GM11168 (cell line): ENCODE measurements around the gene PCDHGB2.
"Not testable (repeated sequence)": the region's sequence is repeated elsewhere in the genome, so short reads cannot be mapped to it uniquely, and the experiment has no call there.

ENCODE experiments used
- in situ Hi-C: fragments of 300-500 bp; cut with MboI; formaldehyde crosslinking; loops from one replicate; pipeline ENCODE4 v1.12.0; 2022; ENCODE audit warnings: low sequenced_read_pairs; ENCODE audit not compliant: unreplicated experiment

Gene PCDHGB2

DNA sequence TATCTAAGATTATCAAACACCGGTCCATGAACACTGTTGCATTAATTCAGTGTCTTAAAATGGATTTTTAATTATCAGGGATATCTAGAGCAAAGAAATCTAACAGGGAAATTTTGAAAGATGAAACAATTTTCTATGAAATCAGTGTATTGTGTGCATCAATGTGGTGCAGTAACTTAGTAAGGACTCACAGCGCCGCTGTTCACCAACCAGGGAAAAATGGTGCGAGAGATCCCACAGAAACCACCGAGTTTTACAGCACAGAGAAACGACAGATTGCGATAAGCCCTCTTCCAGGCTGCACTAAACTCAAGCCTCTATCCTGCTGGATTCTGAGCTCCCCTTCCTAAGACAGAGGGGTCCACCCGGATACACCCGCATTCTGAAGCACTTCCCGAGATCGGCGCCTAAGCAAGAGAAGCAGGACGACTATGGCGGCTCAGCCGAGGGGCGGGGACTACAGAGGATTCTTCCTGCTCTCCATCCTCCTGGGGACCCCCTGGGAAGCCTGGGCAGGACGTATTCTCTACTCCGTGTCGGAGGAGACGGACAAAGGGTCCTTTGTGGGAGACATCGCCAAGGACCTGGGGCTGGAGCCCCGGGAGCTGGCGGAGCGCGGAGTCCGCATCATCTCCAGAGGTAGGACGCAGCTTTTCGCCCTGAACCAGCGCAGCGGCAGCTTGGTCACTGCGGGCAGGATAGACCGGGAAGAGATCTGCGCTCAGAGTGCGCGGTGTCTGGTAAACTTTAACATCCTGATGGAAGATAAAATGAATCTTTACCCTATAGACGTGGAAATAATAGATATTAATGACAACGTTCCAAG, 22.9 kb downstream of the PCDHGB2 start, which contains the start of gene PCDHGA7:
Gene PCDHGA7, plus strand, starts transcription at position 274 of the 826 bp plus-strand sequence. Its CDS starts 158 bp downstream, at position 432.
- in situ Hi-C loops = no loop called here

DNA sequence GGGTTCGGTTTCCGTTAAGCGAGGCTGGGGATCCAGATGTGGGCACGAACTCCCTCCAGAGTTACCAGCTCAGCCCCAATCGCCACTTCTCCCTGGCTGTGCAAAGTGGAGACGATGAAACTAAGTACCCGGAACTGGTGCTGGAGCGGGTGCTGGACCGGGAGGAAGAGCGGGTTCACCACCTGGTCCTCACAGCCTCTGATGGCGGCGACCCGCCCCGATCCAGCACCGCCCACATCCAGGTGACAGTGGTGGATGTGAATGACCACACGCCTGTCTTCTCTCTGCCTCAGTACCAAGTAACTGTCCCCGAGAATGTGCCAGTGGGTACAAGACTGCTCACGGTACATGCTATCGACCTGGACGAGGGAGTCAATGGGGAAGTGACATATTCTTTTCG, 23.6 kb downstream of the PCDHGB2 start:
- in situ Hi-C loops = no loop called here

DNA sequence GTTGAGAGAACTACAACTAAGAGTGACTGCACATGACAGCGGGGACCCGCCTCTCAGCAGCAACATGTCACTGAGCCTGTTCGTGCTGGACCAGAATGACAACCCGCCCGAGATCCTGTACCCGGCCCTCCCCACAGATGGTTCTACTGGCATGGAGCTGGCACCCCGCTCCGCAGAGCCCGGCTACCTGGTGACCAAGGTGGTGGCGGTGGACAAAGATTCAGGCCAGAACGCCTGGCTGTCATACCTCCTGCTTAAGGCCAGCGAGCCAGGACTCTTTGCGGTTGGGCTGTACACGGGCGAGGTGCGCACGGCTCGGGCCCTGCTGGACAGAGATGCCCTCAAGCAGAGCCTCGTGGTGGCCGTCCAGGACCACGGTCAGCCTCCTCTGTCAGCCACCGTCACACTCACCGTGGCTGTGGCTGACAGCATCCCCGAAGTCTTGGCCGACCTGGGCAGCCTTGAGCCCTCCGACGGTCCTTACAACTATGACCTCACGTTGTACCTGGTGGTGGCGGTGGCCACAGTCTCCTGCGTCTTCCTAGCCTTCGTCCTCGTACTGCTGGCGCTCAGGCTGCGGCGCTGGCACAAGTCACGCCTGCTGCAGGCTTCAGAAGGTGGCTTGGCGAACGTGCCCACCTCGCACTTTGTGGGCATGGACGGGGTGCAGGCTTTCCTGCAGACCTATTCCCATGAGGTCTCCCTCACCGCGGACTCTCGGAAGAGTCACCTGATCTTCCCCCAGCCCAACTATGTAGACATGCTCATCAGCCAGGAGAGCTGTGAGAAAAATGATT, 24.9 kb downstream of the PCDHGB2 start:
- in situ Hi-C loops = no loop called here

DNA sequence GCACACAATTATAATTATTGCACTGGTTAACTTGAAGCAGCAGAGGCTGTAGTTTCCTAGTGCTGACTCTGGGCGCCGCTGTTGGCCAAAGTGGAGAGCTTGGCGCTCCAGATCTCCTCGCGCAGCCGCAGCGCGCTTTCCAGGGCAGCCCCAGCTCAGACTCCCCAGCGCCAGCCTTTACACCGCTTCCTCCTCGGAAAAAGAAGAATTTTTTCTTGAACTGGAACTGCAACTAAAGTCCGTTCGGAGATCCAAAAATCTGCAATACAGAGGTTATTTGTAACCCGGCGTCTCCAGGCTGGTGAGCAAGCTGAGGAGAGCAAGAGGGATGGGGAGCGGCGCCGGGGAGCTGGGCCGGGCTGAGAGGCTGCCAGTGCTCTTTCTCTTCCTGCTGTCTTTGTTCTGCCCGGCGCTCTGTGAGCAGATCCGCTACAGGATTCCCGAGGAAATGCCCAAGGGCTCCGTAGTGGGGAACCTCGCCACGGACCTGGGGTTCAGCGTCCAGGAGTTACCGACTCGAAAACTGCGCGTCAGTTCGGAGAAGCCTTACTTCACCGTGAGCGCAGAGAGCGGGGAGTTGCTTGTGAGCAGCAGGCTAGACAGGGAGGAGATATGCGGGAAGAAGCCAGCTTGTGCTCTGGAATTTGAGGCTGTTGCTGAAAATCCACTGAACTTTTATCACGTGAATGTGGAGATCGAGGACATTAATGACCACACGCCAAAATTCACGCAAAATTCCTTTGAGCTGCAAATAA, 27.9 kb downstream of the PCDHGB2 start, which contains the start of gene PCDHGB4:
Gene PCDHGB4, plus strand, starts transcription at position 142 of the 755 bp plus-strand sequence. Its CDS starts 187 bp downstream, at position 329.
- in situ Hi-C loops = not testable (repeated sequence)

DNA sequence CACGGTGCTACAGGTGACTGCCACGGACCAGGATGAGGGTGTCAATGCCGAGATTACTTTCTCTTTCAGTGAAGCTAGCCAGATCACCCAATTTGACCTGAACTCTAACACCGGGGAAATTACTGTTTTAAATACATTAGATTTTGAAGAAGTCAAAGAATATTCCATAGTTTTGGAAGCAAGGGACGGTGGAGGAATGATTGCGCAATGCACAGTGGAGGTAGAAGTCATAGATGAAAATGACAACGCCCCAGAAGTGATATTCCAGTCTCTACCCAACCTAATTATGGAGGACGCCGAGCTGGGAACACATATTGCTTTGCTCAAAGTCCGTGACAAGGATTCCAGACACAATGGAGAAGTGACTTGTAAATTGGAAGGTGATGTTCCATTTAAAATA, 28.9 kb downstream of the PCDHGB2 start:
- in situ Hi-C loops = no loop called here

DNA sequence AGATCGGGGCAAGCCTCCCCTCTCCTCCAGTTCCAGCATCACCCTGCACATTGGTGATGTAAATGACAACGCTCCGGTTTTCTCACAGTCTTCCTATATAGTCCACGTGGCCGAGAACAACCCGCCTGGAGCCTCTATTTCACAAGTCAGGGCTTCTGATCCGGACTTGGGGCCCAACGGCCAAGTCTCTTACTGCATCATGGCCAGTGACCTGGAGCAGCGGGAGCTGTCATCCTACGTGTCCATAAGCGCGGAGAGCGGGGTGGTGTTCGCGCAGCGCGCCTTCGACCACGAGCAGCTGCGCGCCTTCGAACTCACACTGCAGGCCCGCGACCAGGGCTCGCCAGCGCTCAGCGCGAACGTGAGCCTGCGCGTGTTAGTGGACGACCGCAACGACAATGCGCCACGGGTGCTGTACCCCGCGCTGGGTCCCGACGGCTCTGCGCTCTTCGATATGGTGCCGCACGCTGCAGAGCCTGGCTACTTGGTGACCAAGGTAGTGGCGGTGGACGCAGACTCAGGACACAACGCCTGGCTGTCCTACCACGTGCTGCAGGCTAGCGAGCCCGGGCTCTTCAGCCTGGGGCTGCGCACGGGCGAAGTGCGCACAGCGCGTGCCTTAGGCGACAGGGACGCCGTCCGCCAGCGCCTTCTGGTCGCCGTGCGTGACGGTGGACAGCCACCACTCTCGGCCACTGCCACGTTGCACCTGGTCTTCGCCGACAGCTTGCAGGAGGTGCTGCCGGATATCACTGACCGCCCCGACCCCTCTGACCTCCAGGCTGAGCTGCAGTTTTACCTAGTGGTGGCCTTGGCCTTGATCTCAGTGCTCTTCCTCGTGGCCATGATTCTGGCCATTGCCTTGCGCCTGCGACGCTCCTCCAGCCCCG, 29.6 kb downstream of the PCDHGB2 start:
- in situ Hi-C loops = loop anchor here (10.0 kb wide), 1 partner anchor 655 kb away; no protein-coding TSS in a partner anchor

DNA sequence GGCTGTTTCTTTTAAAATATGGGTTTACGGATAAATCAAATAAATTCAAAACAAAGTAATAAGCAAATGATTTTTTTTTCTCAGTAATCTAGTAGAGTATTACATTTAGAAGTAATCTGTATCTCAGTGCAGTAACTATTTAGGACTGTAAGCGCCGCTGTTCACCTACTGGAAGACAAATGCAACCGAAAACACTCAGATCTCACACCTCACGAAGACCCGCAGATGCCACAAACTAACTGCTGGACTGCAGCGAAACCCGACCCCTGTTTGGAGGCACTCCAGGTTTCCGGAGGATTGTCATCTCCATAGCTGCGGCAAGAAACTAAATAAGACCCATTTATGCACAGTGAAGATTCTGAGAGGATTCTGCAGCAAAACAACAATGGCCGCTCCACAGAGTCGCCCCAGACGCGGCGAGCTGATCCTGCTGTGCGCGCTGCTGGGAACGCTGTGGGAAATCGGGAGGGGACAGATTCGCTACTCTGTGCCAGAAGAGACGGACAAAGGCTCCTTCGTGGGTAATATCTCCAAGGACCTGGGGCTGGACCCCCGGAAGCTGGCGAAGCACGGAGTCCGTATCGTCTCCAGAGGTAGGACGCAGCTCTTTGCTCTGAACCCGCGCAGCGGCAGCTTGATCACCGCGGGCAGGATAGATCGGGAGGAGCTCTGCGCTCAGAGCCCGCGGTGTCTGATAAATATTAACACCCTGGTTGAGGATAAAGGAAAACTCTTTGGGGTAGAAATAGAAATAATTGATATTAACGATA, 32.8 kb downstream of the PCDHGB2 start, which contains the start of gene PCDHGA8:
Gene PCDHGA8, plus strand, starts transcription at position 205 of the 770 bp plus-strand sequence. Its CDS starts 181 bp downstream, at position 386.
- in situ Hi-C loops = loop anchor here (10.0 kb wide), 1 partner anchor 658 kb away; no protein-coding TSS in a partner anchor

DNA sequence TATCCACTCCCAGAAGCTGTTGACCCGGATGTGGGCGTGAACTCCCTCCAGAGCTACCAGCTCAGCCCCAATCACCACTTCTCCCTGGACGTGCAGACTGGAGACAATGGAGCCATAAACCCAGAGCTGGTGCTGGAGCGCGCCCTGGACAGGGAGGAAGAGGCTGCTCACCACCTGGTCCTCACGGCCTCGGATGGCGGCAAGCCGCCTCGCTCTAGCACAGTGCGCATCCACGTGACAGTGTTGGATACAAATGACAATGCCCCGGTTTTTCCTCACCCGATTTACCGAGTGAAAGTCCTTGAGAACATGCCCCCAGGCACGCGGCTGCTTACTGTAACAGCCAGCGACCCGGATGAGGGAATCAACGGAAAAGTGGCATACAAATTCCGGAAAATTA, 33.5 kb downstream of the PCDHGB2 start:
- in situ Hi-C loops = loop anchor here (10.0 kb wide), 1 partner anchor 658 kb away; no protein-coding TSS in a partner anchor

DNA sequence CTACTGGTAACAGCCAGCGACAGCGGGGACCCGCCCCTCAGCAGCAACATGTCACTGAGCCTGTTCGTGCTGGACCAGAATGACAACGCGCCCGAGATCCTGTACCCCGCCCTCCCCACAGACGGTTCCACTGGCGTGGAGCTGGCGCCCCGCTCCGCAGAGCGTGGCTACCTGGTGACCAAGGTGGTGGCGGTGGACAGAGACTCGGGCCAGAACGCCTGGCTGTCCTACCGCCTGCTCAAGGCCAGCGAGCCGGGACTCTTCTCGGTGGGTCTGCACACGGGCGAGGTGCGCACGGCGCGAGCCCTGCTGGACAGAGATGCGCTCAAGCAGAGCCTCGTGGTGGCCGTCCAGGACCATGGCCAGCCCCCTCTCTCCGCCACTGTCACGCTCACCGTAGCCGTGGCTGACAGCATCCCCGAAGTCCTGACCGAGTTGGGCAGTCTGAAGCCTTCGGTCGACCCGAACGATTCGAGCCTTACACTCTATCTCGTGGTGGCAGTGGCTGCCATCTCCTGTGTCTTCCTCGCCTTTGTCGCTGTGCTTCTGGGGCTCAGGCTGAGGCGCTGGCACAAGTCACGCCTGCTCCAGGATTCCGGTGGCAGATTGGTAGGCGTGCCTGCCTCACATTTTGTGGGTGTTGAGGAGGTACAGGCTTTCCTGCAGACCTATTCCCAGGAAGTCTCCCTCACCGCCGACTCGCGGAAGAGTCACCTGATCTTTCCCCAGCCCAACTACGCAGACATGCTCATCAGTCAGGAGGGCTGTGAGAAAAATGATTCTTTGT, 34.8 kb downstream of the PCDHGB2 start:
- in situ Hi-C loops = loop anchor here (10.0 kb wide), 1 partner anchor 660 kb away; no protein-coding TSS in a partner anchor

DNA sequence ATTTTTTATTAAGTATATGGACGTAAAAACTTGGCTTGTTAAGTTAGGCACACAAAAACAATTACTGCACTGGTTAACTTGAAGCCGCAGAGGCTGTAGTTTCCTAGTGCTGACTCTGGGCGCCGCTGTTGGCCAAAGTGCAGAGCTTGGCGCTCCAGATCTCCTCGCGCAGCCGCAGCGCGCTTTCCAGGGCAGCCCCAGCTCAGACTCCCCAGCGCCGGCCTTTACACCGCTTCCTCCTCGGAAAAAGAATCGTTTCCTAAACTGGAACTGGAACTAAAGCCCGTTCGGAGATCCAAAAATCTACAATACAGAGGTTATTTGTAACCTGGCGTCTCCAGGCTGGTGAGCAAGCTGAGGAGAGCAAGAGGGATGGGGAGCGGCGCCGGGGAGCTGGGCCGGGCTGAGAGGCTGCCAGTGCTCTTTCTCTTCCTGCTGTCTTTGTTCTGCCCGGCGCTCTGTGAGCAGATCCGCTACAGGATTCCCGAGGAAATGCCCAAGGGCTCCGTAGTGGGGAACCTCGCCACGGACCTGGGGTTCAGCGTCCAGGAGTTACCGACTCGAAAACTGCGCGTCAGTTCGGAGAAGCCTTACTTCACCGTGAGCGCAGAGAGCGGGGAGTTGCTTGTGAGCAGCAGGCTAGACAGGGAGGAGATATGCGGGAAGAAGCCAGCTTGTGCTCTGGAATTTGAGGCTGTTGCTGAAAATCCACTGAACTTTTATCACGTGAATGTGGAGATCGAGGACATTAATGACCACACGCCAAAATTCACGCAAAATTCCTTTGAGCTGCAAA, 38.2 kb downstream of the PCDHGB2 start, which contains the start of gene PCDHGB5:
Gene PCDHGB5, plus strand, starts transcription at position 192 of the 796 bp plus-strand sequence. Its CDS starts 181 bp downstream, at position 373.
- in situ Hi-C loops = loop anchor here (10.0 kb wide), 1 partner anchor 663 kb away; no protein-coding TSS in a partner anchor

DNA sequence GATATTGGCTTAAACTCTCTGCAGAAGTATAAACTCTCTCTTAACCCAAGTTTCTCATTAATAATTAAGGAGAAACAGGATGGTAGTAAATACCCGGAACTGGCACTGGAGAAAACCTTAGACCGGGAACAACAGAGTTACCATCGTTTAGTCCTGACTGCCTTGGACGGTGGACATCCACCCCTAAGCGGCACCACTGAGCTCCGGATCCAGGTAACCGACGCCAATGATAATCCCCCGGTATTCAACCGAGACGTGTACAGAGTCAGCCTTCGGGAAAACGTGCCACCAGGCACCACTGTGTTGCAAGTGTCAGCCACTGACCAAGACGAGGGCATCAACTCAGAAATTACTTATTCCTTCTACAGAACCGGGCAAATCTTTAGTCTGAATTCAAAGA, 38.8 kb downstream of the PCDHGB2 start:
- in situ Hi-C loops = loop anchor here (10.0 kb wide), 1 partner anchor 664 kb away; no protein-coding TSS in a partner anchor

DNA sequence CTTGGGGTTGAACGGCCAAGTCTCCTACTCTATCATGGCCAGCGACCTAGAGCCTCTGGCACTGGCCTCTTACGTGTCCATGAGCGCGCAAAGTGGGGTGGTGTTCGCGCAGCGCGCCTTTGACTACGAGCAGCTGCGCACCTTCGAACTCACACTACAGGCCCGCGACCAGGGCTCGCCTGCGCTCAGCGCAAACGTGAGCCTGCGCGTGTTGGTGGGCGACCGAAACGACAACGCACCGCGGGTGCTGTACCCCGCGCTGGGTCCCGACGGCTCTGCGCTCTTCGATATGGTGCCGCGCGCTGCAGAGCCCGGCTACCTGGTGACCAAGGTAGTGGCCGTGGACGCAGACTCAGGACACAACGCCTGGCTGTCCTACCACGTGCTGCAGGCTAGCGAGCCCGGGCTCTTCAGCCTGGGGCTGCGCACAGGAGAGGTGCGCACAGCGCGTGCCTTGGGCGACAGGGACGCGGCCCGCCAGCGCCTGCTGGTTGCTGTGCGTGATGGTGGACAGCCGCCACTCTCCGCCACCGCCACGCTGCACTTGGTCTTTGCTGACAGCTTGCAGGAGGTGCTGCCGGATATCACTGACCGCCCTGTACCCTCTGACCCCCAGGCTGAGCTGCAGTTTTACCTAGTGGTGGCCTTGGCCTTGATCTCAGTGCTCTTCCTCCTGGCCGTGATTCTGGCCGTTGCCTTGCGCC, 39.9 kb downstream of the PCDHGB2 start:
- in situ Hi-C loops = loop anchor here (10.0 kb wide), 1 partner anchor 665 kb away; no protein-coding TSS in a partner anchor

DNA sequence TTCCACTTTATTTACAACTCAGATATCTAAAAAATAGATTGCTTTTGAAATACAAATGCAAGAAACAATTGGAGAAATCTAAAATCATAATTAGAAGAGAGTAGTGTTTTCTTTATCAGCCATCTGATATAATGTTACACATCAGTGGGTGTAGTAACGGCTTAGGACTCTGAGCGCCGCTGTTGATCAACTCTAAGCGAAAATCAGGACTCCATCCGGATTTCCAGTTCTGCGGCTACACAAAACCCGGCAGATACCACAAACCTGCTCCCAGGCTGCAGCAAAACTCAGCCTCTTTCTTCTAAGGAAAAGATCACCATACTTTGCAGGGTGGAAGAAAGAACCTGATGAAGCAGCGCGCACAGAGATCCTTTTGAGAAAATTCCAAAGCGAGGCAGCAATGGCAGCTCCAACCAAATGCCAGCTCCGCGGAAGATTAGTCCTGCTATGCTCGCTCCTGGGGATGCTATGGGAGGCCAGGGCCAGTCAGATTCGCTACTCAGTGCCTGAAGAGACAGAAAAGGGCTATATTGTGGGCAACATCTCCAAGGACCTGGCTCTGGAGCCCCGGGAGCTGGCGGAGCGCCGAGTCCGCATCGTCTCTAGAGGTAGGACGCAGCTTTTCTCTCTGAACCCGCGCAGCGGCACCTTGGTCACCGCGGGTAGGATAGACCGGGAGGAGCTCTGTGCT, 42.9 kb downstream of the PCDHGB2 start, which contains the start of gene PCDHGA9:
Gene PCDHGA9, plus strand, starts transcription at position 226 of the 691 bp plus-strand sequence. Its CDS starts 175 bp downstream, at position 401.
- in situ Hi-C loops = no loop called here

DNA sequence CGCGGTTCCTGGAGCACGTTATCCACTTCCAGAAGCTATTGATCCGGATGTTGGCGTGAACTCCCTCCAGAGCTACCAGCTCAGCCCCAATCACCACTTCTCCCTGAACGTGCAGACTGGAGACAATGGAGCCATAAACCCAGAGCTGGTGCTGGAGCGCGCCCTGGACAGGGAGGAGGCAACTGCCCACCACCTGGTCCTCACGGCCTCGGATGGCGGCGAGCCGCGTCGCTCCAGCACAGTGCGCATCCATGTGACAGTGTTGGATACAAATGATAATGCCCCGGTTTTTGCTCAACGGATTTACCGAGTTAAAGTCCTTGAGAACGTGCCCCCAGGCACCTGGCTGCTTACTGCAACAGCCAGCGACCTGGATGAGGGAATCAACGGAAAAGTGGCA, 43.6 kb downstream of the PCDHGB2 start:
- in situ Hi-C loops = no loop called here
